Measurements from ENCODE around the gene C12orf43. TPM values are rescaled to one million over a fixed set of nuclear protein-coding genes. Genes with fewer than 3 reads are reported as not detected.

The C12orf43 gene
- total RNA-seq, 1 donor from 2014 or later, result 20.2 TPM

- Mint-ChIP-seq H3K4me3 (ENCODE audit: unreplicated experiment) (no peak overlapping the region), H3K36me3 (ENCODE audit: low read depth, unreplicated experiment) (no peaks in the 10 kb centered on the region), H3K4me1 (ENCODE audit: unreplicated experiment) (no peaks in the 10 kb centered on the region), H3K27ac (ENCODE audit: unreplicated experiment) (no peak overlapping the region), H3K9me3 (ENCODE audit: unreplicated experiment) (no peaks in the 10 kb centered on the region), H3K27me3 (ENCODE audit: unreplicated experiment) (no peaks in the 10 kb centered on the region)
- no peak for DNase-seq (ENCODE audit: low spot score)
- no peak for TF ChIP-seq CTCF (IDR thresholded peaks at IDR 0.05; ENCODE audit: unreplicated experiment)
These were observed 6.4 kb upstream of the C12orf43 start for GRCh38 chr12:121022713-121023112.

DNA sequence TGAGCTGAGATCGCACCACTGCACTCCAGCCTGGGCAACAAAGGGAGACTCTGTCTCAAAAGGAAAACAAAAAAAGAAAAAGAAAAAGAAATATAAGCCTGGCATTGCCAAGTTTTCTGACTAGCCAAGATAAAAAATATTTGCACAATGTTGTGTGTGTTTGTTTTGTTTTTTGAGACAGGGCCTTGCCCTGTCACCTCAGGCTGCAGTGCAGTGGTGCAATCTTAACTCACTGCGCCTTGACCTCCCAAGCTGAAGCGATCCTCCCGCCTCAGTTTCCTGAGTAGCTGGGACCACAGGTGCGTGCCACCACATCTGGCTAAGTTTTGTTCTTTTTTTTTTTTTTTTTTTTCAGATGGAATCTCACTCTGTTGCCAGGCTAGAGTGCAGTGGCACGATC, 5.5 kb upstream of the C12orf43 start:
- TF ChIP-seq CTCF (IDR thresholded peaks at IDR 0.05; ENCODE audit: unreplicated experiment), result no peak
- Mint-ChIP-seq H3K4me3 (ENCODE audit: unreplicated experiment) (no peak overlapping the region), H3K4me1 (ENCODE audit: unreplicated experiment) (no peaks in the 10 kb centered on the region), H3K27ac (ENCODE audit: unreplicated experiment) (no peak overlapping the region), H3K36me3 (ENCODE audit: low read depth, unreplicated experiment) (no peaks in the 10 kb centered on the region), H3K27me3 (ENCODE audit: unreplicated experiment) (no peaks in the 10 kb centered on the region), H3K9me3 (ENCODE audit: unreplicated experiment) (no peaks in the 10 kb centered on the region)
- no peak for DNase-seq (ENCODE audit: low spot score)

GRCh38 chr12:121018860-121019617, 2.8 kb upstream of the C12orf43 start:
- H3K4me3 Mint-ChIP-seq (ENCODE audit: unreplicated experiment), result no peak overlapping the region
- H3K4me1 Mint-ChIP-seq (ENCODE audit: unreplicated experiment), result peaks cover 12% of the 10 kb centered on the region
- peaks cover 3% of the 10 kb centered on the region for H3K36me3 Mint-ChIP-seq (ENCODE audit: low read depth, unreplicated experiment)
- H3K9me3 Mint-ChIP-seq (ENCODE audit: unreplicated experiment), result no peaks in the 10 kb centered on the region
- TF ChIP-seq CTCF (IDR thresholded peaks at IDR 0.05; ENCODE audit: unreplicated experiment), result no peak
- DNase-seq (ENCODE audit: low spot score), result no peak
- peaks cover 1% of the 10 kb centered on the region for H3K27me3 Mint-ChIP-seq (ENCODE audit: unreplicated experiment)
- H3K27ac Mint-ChIP-seq (ENCODE audit: unreplicated experiment), result no peak overlapping the region

DNA sequence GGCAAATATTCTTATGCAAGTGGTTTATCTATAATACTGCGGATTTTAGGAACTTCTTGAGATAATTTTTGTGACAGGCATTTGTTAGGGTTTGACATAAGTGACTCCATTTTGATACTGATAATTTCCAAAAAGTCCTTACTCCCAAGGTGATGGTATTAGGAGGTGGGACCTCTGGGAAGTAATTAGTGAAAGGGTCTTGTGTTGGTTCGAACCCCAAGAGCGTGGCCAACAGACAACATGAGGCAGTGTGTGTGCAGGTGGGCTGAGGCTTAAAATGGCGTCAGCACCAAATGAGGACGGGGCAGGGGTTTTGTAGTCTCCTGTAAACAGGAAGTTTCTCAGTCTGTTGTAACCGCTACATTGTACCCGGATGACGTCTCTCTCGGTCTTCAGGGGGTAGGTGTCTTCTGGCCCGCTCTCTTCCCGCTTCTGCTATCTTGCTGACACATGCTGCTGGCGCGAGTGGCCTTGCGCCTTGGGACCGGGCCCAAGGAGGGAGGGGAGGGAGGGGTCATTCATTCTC, 1.7 kb upstream of the C12orf43 start:
- no peak for DNase-seq (ENCODE audit: low spot score)
- peaks cover 7% of the 10 kb centered on the region for H3K36me3 Mint-ChIP-seq (ENCODE audit: low read depth, unreplicated experiment)
- peaks cover 1% of the 10 kb centered on the region for H3K27me3 Mint-ChIP-seq (ENCODE audit: unreplicated experiment)
- H3K9me3 Mint-ChIP-seq (ENCODE audit: unreplicated experiment), result no peaks in the 10 kb centered on the region
- peaks cover 12% of the 10 kb centered on the region for H3K4me1 Mint-ChIP-seq (ENCODE audit: unreplicated experiment)
- no peak overlapping the region for H3K27ac Mint-ChIP-seq (ENCODE audit: unreplicated experiment)
- no peak overlapping the region for H3K4me3 Mint-ChIP-seq (ENCODE audit: unreplicated experiment)
- no peak for TF ChIP-seq CTCF (IDR thresholded peaks at IDR 0.05; ENCODE audit: unreplicated experiment)

DNA sequence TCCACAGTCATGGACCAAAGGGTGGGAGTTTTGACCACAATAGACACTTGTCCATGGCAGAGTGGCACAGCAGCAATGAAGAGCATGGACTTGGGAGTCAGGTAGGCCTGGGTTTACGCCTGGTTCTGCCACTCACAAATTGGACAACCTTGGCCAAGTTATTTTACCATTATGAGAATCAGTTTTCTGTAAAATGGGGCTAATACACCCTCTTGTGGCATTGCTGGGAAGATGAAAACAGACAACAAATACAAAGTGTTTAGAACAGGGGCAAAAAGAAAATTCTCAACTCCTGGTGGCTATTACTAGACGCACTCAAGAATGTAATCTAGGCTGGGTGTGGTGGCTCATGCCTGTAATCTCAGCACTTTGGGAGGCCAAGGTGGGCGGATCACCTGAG, 2.6 kb downstream of the C12orf43 start:
- Mint-ChIP-seq H3K9me3 (ENCODE audit: unreplicated experiment) (no peaks in the 10 kb centered on the region), H3K4me3 (ENCODE audit: unreplicated experiment) (no peak overlapping the region), H3K36me3 (ENCODE audit: low read depth, unreplicated experiment) (peaks cover 7% of the 10 kb centered on the region), H3K27ac (ENCODE audit: unreplicated experiment) (no peak overlapping the region), H3K27me3 (ENCODE audit: unreplicated experiment) (peaks cover 3% of the 10 kb centered on the region), H3K4me1 (ENCODE audit: unreplicated experiment) (peaks cover 12% of the 10 kb centered on the region)
- DNase-seq (ENCODE audit: low spot score), result no peak
- no peak for TF ChIP-seq CTCF (IDR thresholded peaks at IDR 0.05; ENCODE audit: unreplicated experiment)
